Activated CD8-positive, alpha-beta T cell treated with anti-CD3 and anti-CD28 coated beads, Interleukin-2, amount 10 ng/mL, durations not matched to agents 7 days and 5 days (primary cell): ENCODE results near the gene EDEM3. TPM values are rescaled to one million over a fixed set of nuclear protein-coding genes. Genes with fewer than 3 reads are reported as not detected.

Experiments used
- ATAC-seq: fragments of 150-1000 bp; cut with Tn5 transposase; one replicate; pipeline ENCODE4 v1.10.0; 2021; ENCODE audit warnings: moderate library complexity
- CTCF ChIA-PET: fragments of 350-600 bp; sonication (Branson Sonifier 250); formaldehyde crosslinking; loops from one replicate; lab custom pipeline; 2021; ENCODE audit warnings: antibody characterized with exemption; lab: Charles Lee
- POLR2A ChIA-PET: fragments of 350-600 bp; sonication (Branson Sonifier 250); formaldehyde crosslinking; loops from one replicate; lab custom pipeline; 2021; ENCODE audit warnings: antibody characterized with exemption; lab: Charles Lee
- DNase-seq: peaks from one replicate; pipeline ENCODE4 v3.0.0-alpha.2; 2020
- H3K27ac Mint-ChIP-seq: one replicate; pipeline ENCODE4 v1.8.0; 2021; ENCODE audit warnings: mild to moderate bottlenecking, mixed read lengths
- H3K27me3 Mint-ChIP-seq: one replicate; pipeline ENCODE4 v1.8.0; 2021; ENCODE audit warnings: low read depth, mixed read lengths
- H3K36me3 Mint-ChIP-seq: one replicate; pipeline ENCODE4 v1.8.0; 2021; ENCODE audit warnings: low read depth, mixed read lengths
- H3K4me1 Mint-ChIP-seq: one replicate; pipeline ENCODE4 v1.8.0; 2021; ENCODE audit warnings: low read depth, mixed read lengths
- H3K4me3 Mint-ChIP-seq: one replicate; pipeline ENCODE4 v1.8.0; 2021; ENCODE audit warnings: mild to moderate bottlenecking, mixed read lengths
- H3K9me3 Mint-ChIP-seq: one replicate; pipeline ENCODE4 v1.8.0; 2022; ENCODE audit warnings: mixed read lengths; ENCODE audit not compliant: insufficient read depth
- total RNA-seq, 2 experiments: library from RNA; stranded (reverse); gene quantifications; one replicate each; pipeline ENCODE4 v1.2.3, GENCODE V29; 2021

EDEM3 gene
- total RNA-seq, 2 experiments from 2014 or later, result 20.8 to 28.6 TPM

- Mint-ChIP-seq H3K36me3 (no peaks in the 10 kb centered on the region), H3K27me3 (peaks cover 23% of the 10 kb centered on the region), H3K27ac (no peak overlapping the region), H3K4me1 (no peaks in the 10 kb centered on the region), H3K4me3 (no peak overlapping the region), H3K9me3 (no peaks in the 10 kb centered on the region)
- ChIA-PET POLR2A (no interaction called here), CTCF (no interaction called here)
- DNase-seq, result no peak
- no peak for ATAC-seq
Observed at GRCh38 chr1:184669391-184669790, 85.3 kb downstream of the EDEM3 start.

GRCh38 chr1:184665360-184665759, 89.3 kb downstream of the EDEM3 start:
- H3K27ac Mint-ChIP-seq, result no peak overlapping the region

DNA sequence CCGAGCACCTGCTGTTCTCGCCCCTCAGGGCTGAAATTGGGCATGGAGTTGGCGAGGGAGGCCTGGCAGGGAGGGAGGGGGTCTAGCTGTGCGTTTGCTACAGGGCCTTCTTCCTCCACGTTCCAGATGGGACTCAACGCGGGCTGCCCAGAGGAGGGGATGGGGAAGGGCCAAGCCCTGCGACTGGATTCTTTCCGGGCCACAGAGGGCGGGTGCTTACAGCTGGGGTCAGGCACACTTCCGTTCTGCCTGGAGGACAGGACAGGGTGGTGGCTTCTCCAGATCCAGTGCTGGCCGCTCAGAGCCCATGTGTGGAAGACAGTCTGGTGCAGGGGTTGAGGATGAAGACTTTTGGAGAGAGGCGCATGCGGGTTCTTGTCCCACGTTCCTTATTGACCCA, 90.0 kb downstream of the EDEM3 start:
- Mint-ChIP-seq H3K36me3 (no peaks in the 10 kb centered on the region), H3K27ac (no peak overlapping the region), H3K27me3 (peaks cover 26% of the 10 kb centered on the region), H3K4me1 (peaks cover 3% of the 10 kb centered on the region), H3K4me3 (no peak overlapping the region), H3K9me3 (no peaks in the 10 kb centered on the region)
- ChIA-PET CTCF (interaction anchor here (0.6 to 1.8 kb wide), 24 partner anchors 9 to 1009 kb away, joined by 3 to 10 read pairs (median 4); no protein-coding TSS in a partner anchor), POLR2A (no interaction called here)
- DNase-seq, result no peak
- no peak for ATAC-seq

More at GRCh38 chr1:184665360-184665759, 89.3 kb downstream of the EDEM3 start:
- ChIA-PET CTCF (interaction anchor here (1.2 kb wide), 1 partner anchor 450 kb away, joined by 3 read pairs; no protein-coding TSS in a partner anchor), POLR2A (no interaction called here)
- H3K36me3 Mint-ChIP-seq, result no peaks in the 10 kb centered on the region
- H3K4me3 Mint-ChIP-seq, result no peak overlapping the region
- no peak for DNase-seq
- H3K27me3 Mint-ChIP-seq, result peaks cover 23% of the 10 kb centered on the region
- no peaks in the 10 kb centered on the region for H3K9me3 Mint-ChIP-seq
- ATAC-seq, result no peak
- H3K4me1 Mint-ChIP-seq, result peaks cover 3% of the 10 kb centered on the region

GRCh38 chr1:184664042-184664660, 90.5 kb downstream of the EDEM3 start:
- Mint-ChIP-seq H3K36me3 (no peaks in the 10 kb centered on the region), H3K4me1 (peaks cover 3% of the 10 kb centered on the region), H3K27ac (no peak overlapping the region), H3K9me3 (no peaks in the 10 kb centered on the region), H3K4me3 (no peak overlapping the region), H3K27me3 (peaks cover 26% of the 10 kb centered on the region)
- DNase-seq (peak; percentile 64), ATAC-seq (peak; percentile 81)
- POLR2A ChIA-PET, result no interaction called here
- CTCF ChIA-PET, result interaction anchor here (0.6 to 1.8 kb wide), 36 partner anchors 10 to 1009 kb away, joined by 3 to 11 read pairs (median 4); no protein-coding TSS in a partner anchor

GRCh38 chr1:184661801-184662200, 92.9 kb downstream of the EDEM3 start:
- H3K27me3 Mint-ChIP-seq, result peaks cover 24% of the 10 kb centered on the region
- POLR2A ChIA-PET, result no interaction called here
- H3K9me3 Mint-ChIP-seq, result no peaks in the 10 kb centered on the region

GRCh38 chr1:184660462-184661191, 94.0 kb downstream of the EDEM3 start:
- H3K4me1 Mint-ChIP-seq, result peaks cover 3% of the 10 kb centered on the region
- DNase-seq (no peak), ATAC-seq (no peak)
- H3K9me3 Mint-ChIP-seq, result no peaks in the 10 kb centered on the region
- H3K27me3 Mint-ChIP-seq, result peaks cover 20% of the 10 kb centered on the region
- H3K36me3 Mint-ChIP-seq, result no peaks in the 10 kb centered on the region
- no peak overlapping the region for H3K27ac Mint-ChIP-seq
- H3K4me3 Mint-ChIP-seq, result no peak overlapping the region
- POLR2A ChIA-PET, result no interaction called here
- CTCF ChIA-PET, result interaction anchor here (1.1 to 1.4 kb wide), 2 partner anchors 10 to 1005 kb away, joined by 4 to 5 read pairs; no protein-coding TSS in a partner anchor

More at GRCh38 chr1:184661801-184662200, 92.9 kb downstream of the EDEM3 start:
- CTCF ChIA-PET, result interaction anchor here (1.4 kb wide), 1 partner anchor 1006 kb away, joined by 5 read pairs; no protein-coding TSS in a partner anchor
- ATAC-seq (no peak), DNase-seq (no peak)
- H3K4me1 Mint-ChIP-seq, result peaks cover 3% of the 10 kb centered on the region
- no peak overlapping the region for H3K27ac Mint-ChIP-seq
- H3K36me3 Mint-ChIP-seq, result no peaks in the 10 kb centered on the region
- no peak overlapping the region for H3K4me3 Mint-ChIP-seq

DNA sequence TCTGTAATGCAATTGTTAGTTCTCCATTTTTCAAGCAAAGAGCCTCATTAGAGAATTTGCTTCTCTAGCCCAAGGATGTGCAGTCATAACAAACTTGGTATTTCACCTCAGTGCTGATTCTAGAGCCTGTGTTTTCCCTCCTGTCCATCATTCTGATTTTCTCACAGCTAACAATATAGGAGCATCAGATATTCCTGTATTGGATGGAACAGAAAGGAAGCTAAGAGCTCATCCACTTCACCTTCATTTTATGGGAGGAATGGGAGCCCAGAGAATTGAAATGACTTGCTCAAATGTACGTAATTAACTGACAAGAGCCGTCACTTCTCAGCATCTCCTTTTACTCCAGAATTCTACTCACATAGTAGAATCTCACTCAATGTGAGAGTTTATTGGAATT, 96.6 kb downstream of the EDEM3 start:
- no peak for DNase-seq
- H3K27me3 Mint-ChIP-seq, result peaks cover 22% of the 10 kb centered on the region
- no peaks in the 10 kb centered on the region for H3K4me1 Mint-ChIP-seq
- H3K36me3 Mint-ChIP-seq, result no peaks in the 10 kb centered on the region
- no peak for ATAC-seq
- no peaks in the 10 kb centered on the region for H3K9me3 Mint-ChIP-seq
- ChIA-PET CTCF (no interaction called here), POLR2A (no interaction called here)
- no peak overlapping the region for H3K4me3 Mint-ChIP-seq
- H3K27ac Mint-ChIP-seq, result no peak overlapping the region

DNA sequence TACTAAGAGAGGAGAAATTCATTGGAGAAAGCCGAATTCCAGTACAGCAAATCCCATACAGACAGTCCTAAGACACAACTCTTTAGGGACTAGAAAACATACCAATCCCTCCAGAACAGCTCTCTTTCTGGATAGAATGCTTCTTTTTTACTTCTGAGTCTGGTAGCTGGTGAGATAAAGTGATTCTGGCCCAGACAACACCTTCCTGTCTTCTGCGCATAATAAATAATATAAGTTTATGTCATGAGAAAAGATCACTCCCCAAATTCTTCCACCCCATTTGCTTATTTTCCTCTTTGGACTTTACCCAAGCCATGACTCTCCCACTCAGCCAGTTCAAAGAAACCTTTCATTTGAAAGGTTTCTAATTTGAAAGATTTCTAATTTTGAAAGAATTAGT, 98.4 kb downstream of the EDEM3 start:
- DNase-seq (no peak), ATAC-seq (no peak)
- ChIA-PET CTCF (no interaction called here), POLR2A (no interaction called here)
- H3K4me3 Mint-ChIP-seq, result no peak overlapping the region
- H3K4me1 Mint-ChIP-seq, result no peaks in the 10 kb centered on the region
- no peak overlapping the region for H3K27ac Mint-ChIP-seq
- H3K36me3 Mint-ChIP-seq, result no peaks in the 10 kb centered on the region
- H3K9me3 Mint-ChIP-seq, result peaks cover 7% of the 10 kb centered on the region
- H3K27me3 Mint-ChIP-seq, result peaks cover 16% of the 10 kb centered on the region

GRCh38 chr1:184655185-184655584, 99.5 kb downstream of the EDEM3 start:
- DNase-seq (no peak), ATAC-seq (no peak)
- no peaks in the 10 kb centered on the region for H3K4me1 Mint-ChIP-seq
- H3K36me3 Mint-ChIP-seq, result no peaks in the 10 kb centered on the region
- no peak overlapping the region for H3K27ac Mint-ChIP-seq
- peaks cover 10% of the 10 kb centered on the region for H3K27me3 Mint-ChIP-seq
- peaks cover 7% of the 10 kb centered on the region for H3K9me3 Mint-ChIP-seq
- POLR2A ChIA-PET, result no interaction called here
- no peak overlapping the region for H3K4me3 Mint-ChIP-seq
- CTCF ChIA-PET, result interaction anchor here (2.4 kb wide), 1 partner anchor 9 kb away, joined by 11 read pairs; no protein-coding TSS in a partner anchor

DNA sequence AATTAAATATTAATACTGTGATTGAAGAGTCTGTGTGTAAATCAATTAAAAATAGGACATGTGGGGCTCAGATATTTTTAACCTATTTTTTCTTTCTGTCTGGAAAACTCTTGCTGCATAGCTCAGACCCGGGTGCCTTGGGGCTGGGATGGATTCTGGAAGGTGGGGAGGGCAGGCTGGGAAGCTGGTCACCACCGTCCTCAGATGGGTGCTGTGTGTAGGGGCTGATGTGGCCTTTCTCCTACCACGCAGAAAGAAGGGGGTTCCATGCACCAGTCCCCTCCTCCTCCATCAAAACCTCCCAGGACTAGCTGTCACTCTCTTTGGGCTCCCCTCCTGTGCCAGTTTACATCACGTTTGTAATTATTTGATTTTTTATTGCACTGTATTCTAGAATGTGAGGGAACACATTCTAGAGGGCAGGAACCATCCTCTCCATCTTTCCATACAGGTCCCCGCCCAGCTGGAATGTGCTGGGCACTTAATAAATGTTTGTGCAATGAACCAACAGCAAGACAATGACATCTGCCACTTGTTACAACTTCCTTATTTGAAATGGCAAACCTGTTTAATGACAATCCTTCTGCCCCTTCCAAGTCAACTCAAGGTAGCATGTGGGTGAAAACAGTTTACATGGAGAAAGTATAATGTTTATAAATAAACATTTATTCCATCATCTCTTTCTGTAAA, 104.3 kb downstream of the EDEM3 start:
- peaks cover 7% of the 10 kb centered on the region for H3K9me3 Mint-ChIP-seq
- no peaks in the 10 kb centered on the region for H3K36me3 Mint-ChIP-seq
- H3K4me1 Mint-ChIP-seq, result no peaks in the 10 kb centered on the region
- no peak for ATAC-seq
- H3K27ac Mint-ChIP-seq, result no peak overlapping the region
- H3K27me3 Mint-ChIP-seq, result peaks cover 12% of the 10 kb centered on the region
- H3K4me3 Mint-ChIP-seq, result no peak overlapping the region
- CTCF ChIA-PET, result interaction anchor here (1.1 kb wide), 1 partner anchor 14 kb away, joined by 3 read pairs; no protein-coding TSS in a partner anchor
- POLR2A ChIA-PET, result no interaction called here
- no peak for DNase-seq

GRCh38 chr1:184649451-184649888, 105.2 kb downstream of the EDEM3 start:
- no peaks in the 10 kb centered on the region for H3K4me1 Mint-ChIP-seq
- H3K27ac Mint-ChIP-seq, result no peak overlapping the region
- no peaks in the 10 kb centered on the region for H3K36me3 Mint-ChIP-seq
- H3K27me3 Mint-ChIP-seq, result peaks cover 7% of the 10 kb centered on the region
- no peak overlapping the region for H3K4me3 Mint-ChIP-seq
- H3K9me3 Mint-ChIP-seq, result peaks cover 7% of the 10 kb centered on the region
- ChIA-PET CTCF (interaction anchor here (1.1 kb wide), 1 partner anchor 15 kb away, joined by 3 read pairs; no protein-coding TSS in a partner anchor), POLR2A (no interaction called here)
- DNase-seq (no peak), ATAC-seq (no peak)
